ENCODE data around the gene B3GALT5.
"Not testable (repeated sequence)": the region's sequence is repeated elsewhere in the genome, so short reads cannot be mapped to it uniquely, and the experiment has no call there.

B3GALT5 gene, protein sequence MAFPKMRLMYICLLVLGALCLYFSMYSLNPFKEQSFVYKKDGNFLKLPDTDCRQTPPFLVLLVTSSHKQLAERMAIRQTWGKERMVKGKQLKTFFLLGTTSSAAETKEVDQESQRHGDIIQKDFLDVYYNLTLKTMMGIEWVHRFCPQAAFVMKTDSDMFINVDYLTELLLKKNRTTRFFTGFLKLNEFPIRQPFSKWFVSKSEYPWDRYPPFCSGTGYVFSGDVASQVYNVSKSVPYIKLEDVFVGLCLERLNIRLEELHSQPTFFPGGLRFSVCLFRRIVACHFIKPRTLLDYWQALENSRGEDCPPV

DNA sequence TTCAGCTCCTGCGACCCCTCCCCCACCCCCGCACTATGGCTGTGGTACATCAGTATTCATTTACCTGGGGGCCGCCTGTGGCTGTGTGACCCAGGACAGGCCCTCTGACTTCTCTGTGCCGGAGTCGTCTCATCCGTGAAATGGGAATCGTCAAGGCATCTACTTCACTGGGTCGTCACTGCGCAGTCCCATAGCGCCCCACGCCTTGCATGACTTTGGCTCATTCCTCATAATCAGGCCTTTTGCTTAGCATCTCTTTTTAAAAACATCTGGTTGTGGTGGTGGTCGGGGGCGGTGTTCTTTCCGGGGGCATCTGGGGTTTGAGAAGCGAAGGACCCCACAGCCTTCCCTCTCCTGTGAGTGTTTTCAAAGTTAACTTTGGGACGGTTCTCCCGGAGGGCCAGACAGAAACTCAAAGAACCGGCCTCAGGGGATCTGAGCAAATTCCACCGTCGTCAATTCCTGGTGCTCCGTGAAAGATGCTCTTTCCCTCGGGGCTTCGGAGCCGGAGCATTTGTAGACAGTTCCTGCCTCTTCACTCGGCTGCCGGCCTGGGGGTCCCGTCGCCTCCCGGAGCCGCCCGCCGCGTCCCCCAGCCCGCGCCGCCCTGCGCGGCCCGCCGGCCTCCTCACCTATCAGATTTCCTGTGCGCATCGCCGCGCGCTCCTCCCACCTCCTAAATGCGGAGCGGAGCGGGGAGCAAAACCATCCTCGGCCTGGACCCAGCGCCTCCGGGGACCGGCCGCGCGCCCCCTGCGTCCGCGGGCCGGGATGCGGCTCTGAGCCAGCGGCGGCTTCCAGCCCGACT, at the start of gene B3GALT5:
TSS of gene B3GALT5 (plus strand) at position 708 of the 808 bp plus-strand sequence. CDS start 47,620 bp downstream, outside the sequence.
- DNase-seq (ENCODE audit: low spot score), result no peak

DNA sequence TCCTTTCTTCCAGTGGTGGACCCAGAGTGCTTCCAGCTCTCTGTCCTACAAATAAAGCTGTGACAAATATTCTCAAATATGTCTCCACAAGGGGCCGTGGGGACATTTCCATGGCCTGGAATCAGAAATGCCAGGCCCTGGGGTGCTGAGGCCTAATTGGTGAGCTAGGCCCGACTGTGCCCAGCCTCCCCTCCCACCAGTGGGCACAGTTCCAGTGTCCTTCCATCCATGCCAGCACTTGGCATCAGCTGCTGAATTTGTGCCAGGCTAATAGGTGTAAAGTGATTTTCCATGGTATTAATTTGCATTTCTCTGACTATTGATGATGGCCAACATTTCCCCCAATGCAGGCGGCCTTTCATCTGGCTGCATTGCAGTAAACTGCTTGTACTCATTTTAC, 48.5 kb upstream of the B3GALT5 start:
- DNase-seq (ENCODE audit: low spot score), result no peak

DNA sequence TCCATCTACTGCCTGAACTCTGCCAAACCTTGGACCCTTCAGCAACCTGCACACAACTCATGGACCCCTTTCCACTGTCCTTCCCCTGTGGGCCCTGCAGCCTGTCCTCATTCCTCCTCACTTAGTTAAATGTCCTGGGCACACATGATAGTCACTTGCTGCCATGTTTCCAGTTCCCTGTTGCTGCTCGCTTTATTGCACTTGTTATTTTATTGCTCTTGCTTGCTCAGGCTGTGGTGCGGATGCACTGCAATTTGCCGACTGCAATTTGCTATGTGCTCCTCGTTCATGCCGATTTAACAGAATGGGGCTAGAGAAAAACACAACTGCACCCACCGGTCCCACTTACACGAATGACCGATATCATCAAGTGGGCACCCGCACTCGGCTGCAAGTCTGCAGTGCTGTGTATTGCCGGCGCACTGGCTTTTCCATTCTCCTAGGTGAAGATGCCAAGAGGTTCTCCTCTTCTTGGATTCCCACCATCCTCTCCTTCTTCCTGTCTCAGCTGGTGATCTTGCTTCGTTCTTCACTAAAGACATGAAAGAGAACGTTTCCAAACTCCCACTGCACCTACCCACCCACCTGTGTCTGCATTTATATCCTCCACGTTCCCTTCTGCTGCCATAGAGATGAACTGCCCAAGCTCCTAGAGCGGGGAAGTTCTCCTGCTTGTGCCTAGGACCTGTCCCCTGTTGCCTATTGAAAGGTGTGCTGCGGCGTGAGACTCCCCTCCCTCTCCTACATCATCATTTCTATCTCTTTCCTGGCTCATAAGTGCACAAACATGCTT, 45.4 kb upstream of the B3GALT5 start:
- no peak for DNase-seq (ENCODE audit: low spot score)

DNA sequence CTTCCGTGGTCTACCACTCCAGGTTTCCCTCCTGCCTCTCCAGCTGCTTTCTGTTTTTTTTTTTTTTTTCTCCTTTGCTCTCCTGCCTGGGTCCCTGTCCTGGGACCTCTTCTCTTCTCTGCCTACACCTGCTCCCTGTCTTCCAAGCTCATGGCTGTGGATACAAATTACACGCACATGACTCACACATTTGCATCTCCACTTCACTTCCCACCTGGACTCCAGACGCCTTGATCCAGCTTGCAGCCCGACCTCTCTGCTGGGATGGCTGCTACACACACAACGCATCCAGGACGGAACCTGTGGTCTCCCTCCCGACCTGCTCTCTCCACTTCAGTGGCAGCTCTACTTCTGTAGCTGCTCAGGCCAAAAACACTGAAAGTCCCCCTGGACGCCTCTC, 44.4 kb upstream of the B3GALT5 start:
- no peak for DNase-seq (ENCODE audit: low spot score)

DNA sequence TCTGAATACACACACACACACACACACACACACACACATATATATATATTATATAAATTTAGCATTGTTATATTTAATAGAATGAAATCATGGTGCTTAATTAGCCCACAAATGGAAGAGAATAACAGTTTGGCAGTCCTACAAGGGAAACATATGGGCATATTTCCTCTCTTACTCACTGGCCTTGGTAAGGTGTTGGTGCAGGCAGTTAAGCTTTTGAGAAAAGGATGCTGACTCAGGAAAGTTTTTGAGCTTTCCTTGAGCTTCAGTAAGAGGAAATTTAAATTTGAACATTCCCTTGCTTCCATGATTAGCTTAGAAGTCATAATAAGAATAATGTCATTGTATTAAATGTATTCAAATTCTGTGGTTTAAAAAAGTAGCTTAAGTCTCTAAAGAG, 37.0 kb upstream of the B3GALT5 start:
- no peak for DNase-seq (ENCODE audit: low spot score)

DNA sequence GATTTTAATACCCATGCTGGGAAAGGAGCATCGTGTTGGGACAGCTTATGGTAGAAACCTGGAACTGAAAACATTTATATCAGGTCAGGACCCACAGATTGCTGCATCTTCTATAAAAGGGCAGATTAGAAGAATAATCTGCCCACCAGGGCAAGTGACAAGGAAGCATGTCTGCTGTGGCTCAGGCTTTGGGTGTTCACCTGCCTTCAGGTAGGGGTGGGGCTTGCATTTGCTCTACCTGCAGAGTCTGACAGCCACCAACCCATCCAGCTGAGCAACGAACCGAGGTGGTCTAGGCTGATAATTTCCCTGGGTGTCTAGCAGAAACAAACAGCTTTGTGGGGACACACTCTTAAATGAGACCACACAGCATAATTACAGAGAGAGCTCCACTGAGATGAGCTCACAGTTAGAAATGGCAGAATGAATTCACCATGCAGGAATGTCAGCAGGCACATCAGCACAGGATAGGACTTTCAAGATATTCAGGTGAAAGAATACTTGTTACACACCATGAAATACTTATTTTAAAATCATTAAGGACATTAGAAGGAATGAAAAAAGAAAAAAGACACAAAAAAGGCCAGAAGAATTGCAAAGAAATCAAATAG, 36.1 kb upstream of the B3GALT5 start:
- DNase-seq (ENCODE audit: low spot score), result no peak

DNA sequence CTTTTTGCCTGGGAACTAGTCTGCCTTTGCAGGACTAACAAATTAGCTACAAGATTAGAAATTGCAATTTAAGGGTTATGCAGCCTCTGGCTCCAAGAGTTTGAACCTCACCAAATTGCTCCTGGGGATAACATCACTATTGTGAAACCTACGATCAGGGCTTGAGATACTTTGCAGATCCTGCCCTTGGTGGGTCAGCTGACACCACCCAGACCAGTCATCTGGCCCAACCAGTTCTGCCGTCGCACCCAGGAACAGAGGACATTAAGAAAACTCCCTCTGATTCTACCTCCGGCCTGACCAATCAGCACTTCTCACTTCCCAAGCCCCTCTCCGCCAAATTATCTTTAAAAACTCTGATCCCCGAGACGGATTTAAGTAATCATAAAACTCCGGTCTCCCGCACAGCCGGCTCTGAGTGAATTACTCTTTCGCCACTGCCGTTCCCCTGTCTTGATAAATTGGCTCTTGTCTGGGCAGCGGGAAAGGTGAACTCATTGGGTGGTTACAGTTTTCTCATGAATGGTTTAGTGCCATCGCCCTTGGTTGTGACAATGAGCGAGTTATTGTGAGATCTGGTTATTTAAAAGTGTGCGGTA, 32.9 kb upstream of the B3GALT5 start:
- no peak for DNase-seq (ENCODE audit: low spot score)

DNA sequence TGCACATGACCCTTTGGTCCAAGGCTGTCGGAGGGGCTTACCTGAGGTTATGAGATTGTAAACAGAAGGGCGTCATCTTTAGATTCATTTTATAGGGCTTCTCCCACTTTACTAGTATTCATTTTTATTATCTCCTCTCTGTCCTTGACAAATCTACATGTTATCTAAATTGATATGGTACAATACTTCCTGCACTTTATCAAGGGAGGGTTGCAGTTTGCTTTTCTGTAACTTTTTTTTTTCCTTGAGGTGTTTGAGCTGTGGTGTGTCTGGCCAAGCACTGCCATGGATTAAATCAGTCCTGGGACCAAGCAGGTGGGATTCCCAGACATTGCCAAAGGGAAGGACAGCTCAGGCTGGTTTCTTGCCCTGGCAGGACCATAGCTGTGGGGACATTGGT, 32.0 kb upstream of the B3GALT5 start:
- DNase-seq (ENCODE audit: low spot score), result no peak

DNA sequence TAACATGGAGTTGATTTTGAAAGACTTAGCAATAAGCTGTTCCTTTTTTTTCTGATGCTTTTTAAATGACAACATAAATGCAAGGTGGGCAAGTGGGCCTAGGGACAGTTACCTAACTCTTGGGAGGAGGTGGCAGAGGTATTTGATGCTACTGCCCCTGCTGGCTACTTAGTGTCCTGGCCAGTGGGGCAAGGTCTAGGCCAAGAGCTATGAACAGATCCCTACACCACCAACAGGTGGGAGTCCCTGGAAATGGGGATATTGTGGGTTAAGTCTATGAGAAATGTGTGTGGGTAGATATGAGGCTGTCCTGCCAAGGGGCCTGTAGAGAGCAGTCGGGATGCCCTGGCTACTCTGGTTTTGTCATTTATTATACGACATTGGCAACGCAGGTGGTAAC, 31.3 kb upstream of the B3GALT5 start:
- no peak for DNase-seq (ENCODE audit: low spot score)

DNA sequence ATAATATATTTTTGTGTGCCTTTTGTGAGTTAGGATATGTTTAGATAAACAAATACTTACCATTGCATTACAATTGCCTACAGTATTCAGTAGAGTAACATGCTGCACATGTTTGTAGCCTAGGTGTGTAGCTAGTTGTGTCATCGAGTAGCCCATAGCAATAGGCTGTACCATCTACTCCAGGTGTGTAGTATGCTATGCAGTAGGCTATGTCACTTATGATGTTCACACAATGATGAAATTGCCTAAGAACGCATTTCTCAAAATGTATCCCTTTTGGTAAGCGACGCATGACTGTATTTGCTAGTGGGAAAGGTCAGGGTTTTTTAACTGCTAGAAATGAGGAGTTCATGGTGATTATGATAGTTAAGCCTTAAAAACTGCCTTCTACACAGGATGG, 30.0 kb upstream of the B3GALT5 start:
- DNase-seq (ENCODE audit: low spot score), result no peak

DNA sequence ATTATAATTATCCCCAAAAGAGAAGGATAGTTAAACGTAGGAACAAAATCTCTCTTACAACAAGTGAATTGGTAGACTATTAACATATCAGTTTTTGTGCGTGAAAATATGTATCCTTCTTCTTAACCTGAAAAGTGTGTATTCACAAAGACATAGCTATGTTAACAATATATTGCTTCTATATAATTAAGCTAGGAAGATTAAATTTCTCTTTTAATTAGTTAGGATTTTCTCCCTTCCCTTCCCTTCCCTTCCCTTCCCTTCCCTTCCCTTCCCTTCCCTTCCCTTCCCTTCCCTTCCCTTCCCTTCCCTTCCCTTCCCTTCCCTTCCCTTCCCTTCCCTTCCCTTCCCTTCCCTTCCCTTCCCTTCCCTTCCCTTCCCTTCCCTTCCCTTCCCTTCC, 29.2 kb upstream of the B3GALT5 start:
- not testable (repeated sequence) for DNase-seq (ENCODE audit: low spot score)

DNA sequence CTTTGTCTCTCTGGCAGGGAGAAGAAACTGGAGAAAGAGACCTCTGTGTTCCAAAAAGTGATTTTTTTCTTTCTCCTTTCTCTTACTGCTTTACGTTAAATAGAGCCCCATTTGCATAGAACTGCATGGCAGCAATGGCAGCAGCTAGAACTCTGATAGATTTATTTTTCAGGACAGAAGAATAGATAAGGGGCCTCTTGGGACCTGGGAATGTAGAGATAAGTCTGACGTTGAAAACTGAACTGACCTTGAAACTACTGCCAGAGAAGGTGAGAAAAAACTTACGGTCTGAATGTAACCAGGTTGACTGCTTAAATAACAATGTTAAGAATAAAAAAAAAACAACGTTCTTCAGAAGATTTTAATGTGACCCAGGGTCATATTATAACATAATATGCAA, 25.4 kb upstream of the B3GALT5 start:
- no peak for DNase-seq (ENCODE audit: low spot score)

DNA sequence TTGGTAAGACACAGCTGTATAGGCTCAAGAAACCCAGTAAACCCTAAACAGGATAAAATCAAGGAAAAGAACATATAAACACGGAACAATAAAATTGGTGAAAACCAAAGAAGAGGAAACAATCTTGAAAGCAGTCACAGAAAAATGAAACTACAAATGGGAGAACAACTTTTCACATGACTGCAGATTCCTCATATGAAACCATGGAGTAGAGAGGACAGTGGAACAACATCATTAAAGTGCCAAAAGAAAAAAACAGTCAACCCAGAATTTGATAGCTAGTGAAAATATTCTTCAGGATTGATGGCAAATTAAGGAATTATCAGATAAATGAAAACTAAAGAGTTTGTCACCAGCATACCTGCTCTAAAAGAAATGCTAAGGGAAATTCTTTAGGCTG, 23.9 kb upstream of the B3GALT5 start:
- no peak for DNase-seq (ENCODE audit: low spot score)

DNA sequence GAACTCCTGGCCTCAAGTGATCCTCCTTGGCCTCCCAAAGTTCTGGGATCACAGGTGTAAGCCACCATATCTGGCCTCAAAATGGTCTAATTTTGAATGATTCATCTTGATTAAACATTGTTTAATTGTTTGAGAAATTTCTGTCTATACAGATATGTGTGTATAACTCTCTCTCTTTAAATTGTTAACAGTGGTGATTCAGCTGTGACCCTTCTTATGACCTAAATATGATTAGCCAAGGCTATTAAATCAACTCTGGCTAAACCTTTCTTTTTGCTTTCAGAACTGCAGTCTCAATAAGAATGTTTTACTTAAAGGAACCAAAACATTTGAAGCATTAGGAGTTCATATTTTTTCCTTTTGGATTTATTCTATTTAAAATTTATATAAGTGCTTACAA, 19.2 kb upstream of the B3GALT5 start:
- no peak for DNase-seq (ENCODE audit: low spot score)

DNA sequence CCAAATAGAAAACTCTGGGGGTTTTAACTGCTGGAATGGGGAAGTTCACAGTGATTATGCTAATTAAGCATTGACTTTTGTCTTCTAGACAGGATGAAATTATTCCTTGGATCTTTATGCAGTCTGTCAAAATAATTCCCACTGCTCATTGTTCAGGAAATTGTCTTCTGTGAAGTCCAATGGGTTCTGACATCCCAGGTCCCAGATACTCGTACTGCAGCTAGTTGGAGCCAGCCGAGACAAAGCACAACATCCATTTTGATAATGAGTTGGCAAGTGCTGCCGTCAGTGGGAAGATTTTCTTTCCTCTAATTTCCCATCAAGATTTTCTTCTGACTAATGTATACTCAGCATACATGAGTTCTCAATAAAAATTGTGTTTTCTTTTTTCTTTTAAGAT, 17.3 kb upstream of the B3GALT5 start:
- DNase-seq (ENCODE audit: low spot score), result no peak

DNA sequence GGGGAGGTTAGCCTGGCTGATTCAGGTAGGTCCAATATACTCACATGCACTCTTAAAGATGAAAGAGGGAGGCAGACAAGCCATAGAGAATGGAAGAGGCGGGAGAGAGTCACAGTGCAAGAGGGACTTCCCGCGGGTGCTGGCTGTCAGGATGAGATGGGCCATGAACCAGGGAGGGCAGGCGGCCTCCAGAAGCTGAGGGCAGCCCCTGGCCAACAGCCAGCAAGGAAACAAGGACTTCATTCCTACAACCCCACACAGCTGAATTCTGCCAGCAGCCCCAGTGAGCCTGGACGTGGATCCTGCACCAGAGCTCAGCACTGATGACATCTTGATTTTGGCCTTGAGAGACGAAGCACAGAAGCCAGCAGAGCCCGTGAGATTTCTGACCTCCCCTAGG, 15.1 kb upstream of the B3GALT5 start:
- DNase-seq (ENCODE audit: low spot score), result no peak

DNA sequence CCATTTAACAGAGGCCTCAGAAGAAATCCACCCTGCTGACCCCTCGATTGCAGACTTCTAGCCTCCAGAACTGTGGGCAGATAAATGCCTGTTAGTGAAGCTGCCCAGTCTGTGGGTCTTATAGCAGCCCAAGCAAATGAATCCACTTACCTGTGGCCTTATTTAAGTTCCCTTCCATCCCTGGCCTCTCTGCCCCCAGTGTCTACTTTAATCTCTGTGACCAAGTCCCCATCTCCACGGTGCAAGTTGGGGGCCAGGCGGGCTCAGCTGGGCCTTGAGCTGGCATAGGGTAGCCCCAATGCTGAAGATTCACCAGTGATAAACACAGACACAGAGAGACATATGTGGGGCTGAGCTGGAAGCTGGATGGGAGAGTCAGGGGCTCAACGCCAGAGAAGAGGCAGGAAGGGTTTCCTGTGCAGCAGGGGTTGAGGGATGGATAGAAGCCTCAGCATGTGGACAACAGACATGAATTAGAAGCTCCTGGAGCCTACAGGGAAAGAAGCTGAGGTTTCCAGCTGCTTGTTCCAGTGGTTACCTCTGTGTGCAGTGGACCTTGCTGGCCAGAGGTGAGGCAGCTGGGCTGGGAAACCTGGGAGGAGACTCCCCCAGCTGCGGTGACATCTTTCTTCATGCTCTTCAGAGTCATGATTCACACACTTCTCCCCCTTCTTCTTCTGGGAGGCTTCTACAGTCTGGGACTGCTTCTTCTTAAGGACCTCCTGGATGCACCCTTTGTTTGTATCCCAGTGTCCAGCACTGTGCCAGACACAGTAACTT, 13.4 kb upstream of the B3GALT5 start:
- no peak for DNase-seq (ENCODE audit: low spot score)

DNA sequence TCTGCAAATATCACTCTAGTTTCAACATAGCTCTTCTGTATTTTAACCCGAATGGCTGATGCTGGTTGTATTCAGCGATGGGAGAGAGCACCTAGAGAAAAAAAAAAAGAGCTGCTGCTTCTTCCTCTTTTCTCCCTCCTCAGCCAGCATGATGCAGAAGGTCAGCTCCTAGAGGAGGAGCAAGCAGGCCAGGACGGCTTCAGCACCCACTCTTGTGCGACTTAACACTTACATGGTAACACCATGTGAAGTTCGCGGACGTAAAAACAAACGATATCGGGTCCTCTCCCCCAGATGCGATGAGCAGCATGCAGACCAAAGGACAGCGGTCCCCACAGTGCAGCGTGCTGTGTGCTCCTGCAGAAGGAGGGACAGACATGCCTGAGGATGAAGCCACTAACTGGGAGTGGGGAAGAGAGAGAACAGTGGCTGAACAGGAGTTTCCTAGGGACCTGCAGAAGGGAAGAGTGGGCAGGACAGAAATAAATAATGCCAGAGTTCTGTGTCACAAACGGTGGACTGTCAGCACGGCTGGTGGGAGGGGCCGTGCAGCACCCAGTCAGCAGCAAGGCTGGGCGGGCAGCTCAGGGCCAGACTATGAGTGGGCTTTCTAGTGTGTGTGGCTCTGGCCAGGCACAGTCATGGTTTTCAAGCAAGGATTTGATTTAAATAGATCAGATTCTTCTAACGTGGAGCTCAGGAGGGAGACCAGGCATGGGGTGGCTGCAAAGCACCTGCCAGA, 11.4 kb upstream of the B3GALT5 start:
- DNase-seq (ENCODE audit: low spot score), result no peak

DNA sequence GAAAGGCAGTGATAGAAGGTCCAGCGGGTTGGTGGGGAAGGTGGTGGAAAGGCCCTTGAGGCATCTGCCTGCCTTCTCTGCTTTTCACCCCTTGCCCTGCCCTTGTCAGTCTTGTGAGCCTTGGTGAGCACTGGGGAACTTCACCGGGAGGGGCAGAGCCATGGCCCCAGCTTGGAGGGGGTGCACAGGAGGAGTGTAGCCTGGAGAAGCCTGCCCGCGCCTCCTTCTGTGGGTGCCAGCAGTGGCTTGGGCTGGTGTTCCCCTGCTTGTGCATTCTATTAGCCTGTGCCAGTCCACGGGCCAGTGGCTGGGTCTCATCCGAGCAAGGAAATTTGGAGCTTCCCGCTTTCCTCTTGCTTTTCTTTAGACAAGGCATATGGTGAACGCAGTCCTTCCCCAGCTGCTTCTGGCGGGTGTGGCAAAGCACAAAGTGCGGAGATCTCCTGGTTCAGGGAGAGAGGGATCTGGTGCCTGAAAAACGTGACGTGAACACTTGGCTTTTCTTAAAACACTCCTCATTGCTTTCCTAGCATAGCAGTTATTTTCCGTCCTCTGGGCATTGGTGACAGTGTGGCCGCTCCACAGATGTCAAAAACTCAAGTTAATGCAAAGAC, 10.6 kb upstream of the B3GALT5 start:
- no peak for DNase-seq (ENCODE audit: low spot score)

DNA sequence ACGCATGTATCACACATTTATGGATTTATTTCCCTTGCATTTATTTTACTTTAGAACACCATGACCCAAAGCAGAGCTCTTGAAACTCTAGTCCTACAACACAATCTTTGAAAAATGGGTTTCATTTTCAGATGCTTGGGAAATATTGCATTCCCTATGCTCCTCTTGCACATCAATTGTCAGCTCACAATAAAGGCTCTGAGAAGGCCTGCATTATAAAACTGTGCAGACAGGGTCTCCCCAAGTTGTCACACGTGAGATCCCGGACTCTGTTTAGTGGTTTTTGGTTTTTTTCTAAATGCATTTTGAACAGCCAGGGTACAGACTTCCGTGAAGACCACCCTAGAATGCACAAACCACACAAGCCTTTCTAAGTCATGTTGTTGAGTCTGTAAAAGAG, 9.9 kb upstream of the B3GALT5 start:
- no peak for DNase-seq (ENCODE audit: low spot score)

All from left forelimb (tissue), 1 donor.